Uterus (tissue), 4 donors: Measurements from ENCODE around the gene ITGAL. TPM values are rescaled to one million over a fixed set of nuclear protein-coding genes. Genes with fewer than 3 reads are reported as not detected.
"Not testable (repeated sequence)": the region's sequence is repeated elsewhere in the genome, so short reads cannot be mapped to it uniquely, and the experiment has no call there.

Experiments
- DNase-seq, 2 donors: peaks; one replicate each; pipeline ENCODE4 v3.0.0-alpha.2; 2019 to 2020
- H3K27ac ChIP-seq, 2 donors: fragments of 200-600 bp; sonication (generic); 1 replicate in 1 of 2; 2 replicates in 1 of 2; pipeline ENCODE4 v1.5.1; 2016 to 2018
- H3K27me3 ChIP-seq, 2 donors: fragments of 200-600 bp; sonication (generic); one replicate each; pipeline ENCODE4 v1.5.1; 2018 to 2019; ENCODE audit warnings: control low read depth in 1 of 2
- H3K36me3 ChIP-seq, 2 donors: fragments of 200-600 bp; sonication (generic); one replicate each; pipeline ENCODE4 v1.5.1; 2019; ENCODE audit warnings: control low read depth in 1 of 2
- H3K4me1 ChIP-seq, 2 donors: fragments of 200-600 bp; sonication (generic); one replicate each; pipeline ENCODE4 v1.5.1; 2018 to 2019; ENCODE audit warnings: control low read depth in 1 of 2
- H3K4me3 ChIP-seq, 2 donors: fragments of 200-600 bp; sonication (generic); 1 replicate in 1 of 2; 2 replicates in 1 of 2; pipeline ENCODE4 v1.5.1; 2018 to 2019; ENCODE audit warnings: mild to moderate bottlenecking in 1 of 2
- H3K9me3 ChIP-seq, 2 donors: fragments of 200-600 bp; sonication (generic); one replicate each; pipeline ENCODE4 v1.5.1; 2019; ENCODE audit warnings: control low read depth in 1 of 2
- POLR2A ChIP-seq, 2 donors: fragments of 450-650 bp; IDR thresholded peaks; one replicate each; pipeline ENCODE4 v1.6.1; 2016; ENCODE audit warnings: antibody characterized with exemption in 2 of 2, mild to moderate bottlenecking in 1 of 2, moderate library complexity in 1 of 2
- intact Hi-C: fragments of 100-400 bp; cut with DNase I; formaldehyde crosslinking; loops from one replicate; pipeline ENCODE4 v1.15.1; 2023; ENCODE audit warnings: low total_unique reads
- total RNA-seq, 4 donors: library from RNA; depleted of rRNA in 3 of 4; stranded (reverse); fragments of >200 nt in 3 of 4; gene quantifications; one replicate each; pipeline versions ENCODE4 v1.1.0 to v1.2.4, GENCODE V29; 2014 to 2023
- TF ChIP-seq, protein P1 (sequence below), 4 experiments: fragments of 200-600 bp in 2 of 4; fragments of 450-650 bp in 2 of 4; sonication (generic) in 2 of 4; IDR thresholded peaks; one replicate each; pipeline ENCODE4 v1.5.1; 2016 to 2019; ENCODE audit warnings: antibody characterized with exemption in 4 of 4, mild to moderate bottlenecking in 2 of 4, moderate library complexity in 1 of 4
- donor health status: DM: yes; HTN: yes; CAD: no.

Gene ITGAL
- total RNA-seq, 4 donors from 2014 or later = 3.6 to 5.6 (median 4.7) TPM; not detected in 1

DNA sequence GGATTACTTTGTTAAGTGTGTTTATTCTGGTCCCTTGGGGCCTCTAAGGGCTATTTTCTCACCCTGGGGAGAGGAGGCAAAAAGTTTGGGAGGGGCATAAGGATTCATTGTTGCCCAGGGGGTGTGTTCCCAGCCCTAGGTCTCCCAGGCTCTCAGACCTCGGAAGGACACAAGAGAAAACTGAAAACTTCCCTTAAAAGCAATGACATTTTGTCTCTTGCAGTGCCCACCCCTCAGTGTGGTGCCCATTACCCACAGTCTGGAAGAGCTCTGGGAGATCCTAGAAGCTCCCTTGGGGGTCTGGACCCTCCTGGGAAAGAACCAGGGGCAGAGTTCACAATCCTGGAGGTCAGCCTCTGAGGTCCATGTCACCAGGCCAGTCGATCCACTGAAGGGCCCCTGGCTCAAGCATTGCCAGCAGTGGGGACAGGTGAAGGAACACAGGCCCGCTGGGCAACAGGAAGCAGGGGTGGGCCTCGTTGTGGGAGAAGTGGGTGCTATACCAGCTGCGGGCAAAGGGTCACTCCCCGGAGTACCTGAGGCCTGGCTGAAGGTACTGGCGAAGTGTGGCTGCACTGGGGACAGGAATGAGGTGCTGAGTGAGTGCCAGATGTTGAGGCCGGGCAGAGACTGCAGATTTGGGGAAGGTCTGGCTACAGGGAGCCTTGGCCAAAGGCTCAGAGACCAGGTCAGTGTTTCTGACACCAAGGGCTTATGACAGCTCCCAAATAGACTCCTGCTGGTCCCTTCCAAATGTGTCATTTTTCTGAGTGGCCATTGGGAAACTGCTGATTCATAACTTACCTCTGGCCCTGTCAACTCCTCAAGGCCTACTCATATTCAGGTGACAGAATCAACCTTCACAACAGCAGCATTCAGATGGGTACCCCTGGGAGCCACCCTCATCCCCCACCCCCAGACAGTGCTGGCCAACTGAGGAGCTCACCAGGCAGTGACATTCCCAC, 66.7 kb downstream of the ITGAL start:
- intact Hi-C loops = no loop called here
- Histone ChIP-seq H3K4me3 (no peak overlapping the region), H3K27ac (no peak overlapping the region), H3K9me3 (no peaks in the 10 kb centered on the region), H3K4me1 (no peaks in the 10 kb centered on the region), H3K36me3 (no peaks in the 10 kb centered on the region), H3K27me3 (no peaks in the 10 kb centered on the region)
- TF ChIP-seq POLR2A (IDR thresholded peaks at IDR 0.05) = no peak
- TF ChIP-seq, protein P1, sequence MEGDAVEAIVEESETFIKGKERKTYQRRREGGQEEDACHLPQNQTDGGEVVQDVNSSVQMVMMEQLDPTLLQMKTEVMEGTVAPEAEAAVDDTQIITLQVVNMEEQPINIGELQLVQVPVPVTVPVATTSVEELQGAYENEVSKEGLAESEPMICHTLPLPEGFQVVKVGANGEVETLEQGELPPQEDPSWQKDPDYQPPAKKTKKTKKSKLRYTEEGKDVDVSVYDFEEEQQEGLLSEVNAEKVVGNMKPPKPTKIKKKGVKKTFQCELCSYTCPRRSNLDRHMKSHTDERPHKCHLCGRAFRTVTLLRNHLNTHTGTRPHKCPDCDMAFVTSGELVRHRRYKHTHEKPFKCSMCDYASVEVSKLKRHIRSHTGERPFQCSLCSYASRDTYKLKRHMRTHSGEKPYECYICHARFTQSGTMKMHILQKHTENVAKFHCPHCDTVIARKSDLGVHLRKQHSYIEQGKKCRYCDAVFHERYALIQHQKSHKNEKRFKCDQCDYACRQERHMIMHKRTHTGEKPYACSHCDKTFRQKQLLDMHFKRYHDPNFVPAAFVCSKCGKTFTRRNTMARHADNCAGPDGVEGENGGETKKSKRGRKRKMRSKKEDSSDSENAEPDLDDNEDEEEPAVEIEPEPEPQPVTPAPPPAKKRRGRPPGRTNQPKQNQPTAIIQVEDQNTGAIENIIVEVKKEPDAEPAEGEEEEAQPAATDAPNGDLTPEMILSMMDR (IDR thresholded peaks at IDR 0.05) = no peak
- no peak for DNase-seq

DNA sequence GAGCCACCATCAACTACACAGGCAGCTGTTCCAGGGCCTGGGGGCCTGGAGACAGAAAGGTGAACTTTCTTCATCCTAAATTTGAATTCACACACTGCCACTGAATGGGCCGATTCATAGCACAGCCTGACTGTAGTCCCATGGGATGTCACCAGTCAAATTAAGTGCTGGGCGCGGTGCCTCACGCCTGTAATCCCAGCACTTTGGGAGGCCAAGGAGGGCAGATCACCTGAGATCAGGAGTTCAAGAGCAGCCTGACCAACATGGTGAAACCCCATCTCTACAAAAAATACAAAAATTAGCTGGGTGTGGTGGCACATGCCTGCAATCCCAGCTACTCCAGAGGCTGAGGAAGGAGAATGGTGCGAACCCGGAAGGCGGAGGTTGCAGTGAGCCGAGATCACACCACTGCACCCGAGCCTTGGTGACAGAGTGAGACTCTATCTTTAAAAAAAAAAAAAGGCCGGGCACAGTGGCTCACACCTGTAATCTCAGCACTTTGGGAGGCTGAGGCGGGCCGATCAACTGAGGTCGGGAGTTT, 67.5 kb downstream of the ITGAL start:
- H3K9me3 ChIP-seq, DNase-seq, H3K4me3 ChIP-seq, H3K36me3 ChIP-seq, intact Hi-C loops, H3K4me1 ChIP-seq, H3K27me3 ChIP-seq, H3K27ac ChIP-seq: not testable (repeated sequence)

DNA sequence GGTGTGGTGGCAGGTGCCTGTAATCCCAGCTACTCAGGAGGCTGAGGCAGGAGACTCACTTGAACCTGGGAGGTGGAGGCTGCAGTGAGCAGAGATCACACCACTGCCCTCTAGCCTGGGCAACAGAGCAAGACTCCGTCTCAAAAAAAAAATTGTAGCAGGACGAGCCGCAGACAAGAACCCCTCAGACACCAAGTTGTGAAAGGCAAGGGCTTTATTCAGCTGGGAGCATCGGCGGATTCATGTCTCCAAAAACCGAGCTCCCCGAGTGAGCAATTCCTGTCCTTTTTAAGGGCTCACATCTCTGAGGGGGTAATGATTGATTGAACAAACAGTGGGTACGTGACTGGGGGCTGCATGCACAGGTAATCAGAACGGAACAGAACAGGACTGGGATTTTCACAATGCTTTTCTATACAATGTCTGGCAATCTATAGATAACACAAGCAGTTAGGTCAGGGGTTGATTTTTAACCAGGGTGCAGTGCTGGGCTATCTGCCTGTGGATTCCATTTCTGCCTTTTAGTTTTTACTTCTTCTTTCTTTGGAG, 68.4 kb downstream of the ITGAL start:
- DNase-seq, intact Hi-C loops: not testable (repeated sequence)
- peak overlapping the region in 1 of 2 donors; percentile 70 for H3K27ac ChIP-seq

DNA sequence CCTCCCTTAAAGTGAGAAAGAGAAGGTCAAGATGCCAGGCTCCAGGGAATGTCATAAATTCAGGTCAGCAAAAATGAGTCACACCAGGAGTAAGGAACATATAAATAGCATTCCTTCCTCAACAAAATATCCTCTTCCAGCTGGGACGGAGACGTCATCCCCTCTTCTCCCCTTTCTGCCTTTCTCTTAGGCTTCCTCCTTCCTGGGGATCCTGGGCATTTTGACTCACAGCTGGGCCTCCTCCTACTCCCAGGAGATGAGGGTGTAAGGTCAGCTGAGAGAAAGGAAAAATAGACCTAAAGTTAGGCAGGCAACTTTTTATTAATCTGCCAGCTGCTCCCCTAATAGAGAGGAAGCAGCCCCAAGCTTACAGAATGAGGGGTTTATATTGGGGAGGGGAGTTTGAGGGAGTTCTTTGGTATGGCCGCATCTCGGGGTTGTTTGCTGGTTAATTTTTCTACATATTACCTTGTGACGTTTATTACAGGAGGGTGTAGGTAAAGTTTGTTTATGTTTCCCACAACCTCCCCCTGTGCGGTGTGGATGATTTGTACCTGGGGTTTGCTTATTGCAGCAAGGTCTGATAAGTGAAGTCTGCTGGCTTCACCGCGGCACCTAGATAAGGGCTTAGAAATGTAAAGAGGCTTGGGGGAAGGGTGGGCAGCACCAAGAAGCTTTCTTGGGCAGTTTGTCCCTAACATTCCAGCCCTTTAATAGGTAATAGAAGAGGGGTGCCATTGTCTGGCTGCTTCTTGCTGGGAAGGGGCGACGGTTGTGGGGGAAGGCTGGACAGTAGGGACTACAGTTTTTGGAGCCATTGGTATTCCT, 69.2 kb downstream of the ITGAL start:
- TF ChIP-seq POLR2A (IDR thresholded peaks at IDR 0.05) = no peak
- TF ChIP-seq, protein P1 (IDR thresholded peaks at IDR 0.05) = no peak
- no peak for DNase-seq

More for the DNA sequence above, 68.4 kb downstream of the ITGAL start:
- H3K9me3 ChIP-seq, H3K36me3 ChIP-seq, H3K4me1 ChIP-seq, H3K27me3 ChIP-seq, H3K4me3 ChIP-seq: not testable (repeated sequence)

DNA sequence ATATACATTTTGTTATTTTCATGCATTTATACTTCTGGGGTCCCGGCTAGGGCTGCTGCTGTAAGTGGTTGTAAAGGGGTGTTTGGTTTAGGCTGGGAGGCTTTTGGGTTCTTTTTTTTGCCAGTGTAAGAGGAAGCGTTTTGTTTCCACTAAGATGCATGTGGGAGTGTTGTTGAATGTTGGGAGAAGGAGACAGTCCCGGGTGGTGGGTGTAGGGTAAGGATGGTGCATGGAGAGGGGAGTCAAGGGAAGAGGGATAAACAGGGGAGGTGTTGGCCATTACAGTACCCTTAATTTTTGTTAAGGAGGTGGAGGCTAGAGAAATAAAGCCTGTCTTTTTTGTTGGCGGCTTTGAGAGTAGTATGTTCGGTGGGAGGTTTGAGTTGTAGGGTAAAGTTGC, 70.5 kb downstream of the ITGAL start:
- intact Hi-C loops = no loop called here
- DNase-seq = no peak
- no peaks in the 10 kb centered on the region for H3K36me3 ChIP-seq

More for the DNA sequence above, 69.2 kb downstream of the ITGAL start:
- no peaks in the 10 kb centered on the region for H3K36me3 ChIP-seq
- intact Hi-C loops = no loop called here
- no peaks in the 10 kb centered on the region for H3K9me3 ChIP-seq
- peak overlapping the region in 1 of 2 donors; percentile 70 for H3K27ac ChIP-seq
- H3K4me1 ChIP-seq = no peaks in the 10 kb centered on the region
- H3K4me3 ChIP-seq = no peak overlapping the region
- no peaks in the 10 kb centered on the region for H3K27me3 ChIP-seq

More for the DNA sequence above, 70.5 kb downstream of the ITGAL start:
- H3K9me3 ChIP-seq = no peaks in the 10 kb centered on the region
- H3K27me3 ChIP-seq = no peaks in the 10 kb centered on the region
- TF ChIP-seq POLR2A (IDR thresholded peaks at IDR 0.05) = no peak
- TF ChIP-seq, protein P1 (IDR thresholded peaks at IDR 0.05) = no peak
- no peak overlapping the region for H3K27ac ChIP-seq
- no peaks in the 10 kb centered on the region for H3K4me1 ChIP-seq
- no peak overlapping the region for H3K4me3 ChIP-seq
